Prostate gland (tissue), 2 donors: ENCODE data around the gene RAB3C. TPM values are rescaled to one million over a fixed set of nuclear protein-coding genes. Genes with fewer than 3 reads are reported as not detected.

Experiments
- DNase-seq: peaks from one replicate; pipeline ENCODE4 v3.0.0-alpha.2; 2019; ENCODE audit warnings: low spot score
- H3K27ac ChIP-seq, 2 donors: fragments of 200-600 bp; sonication (generic); 2 replicates each; pipeline ENCODE4 v1.5.1; 2017 to 2019
- H3K27me3 ChIP-seq: fragments of 200-600 bp; sonication (generic); replicated peaks from 2 replicates; pipeline ENCODE4 v1.5.1; 2019; ENCODE audit not compliant: insufficient read depth
- H3K36me3 ChIP-seq, 2 donors: fragments of 200-600 bp; sonication (generic); 1 replicate in 1 of 2; 2 replicates in 1 of 2; pipeline versions ENCODE4 v1.5.1 to v1.8.1; 2017 to 2019
- H3K4me1 ChIP-seq: fragments of 200-600 bp; sonication (generic); replicated peaks from 2 replicates; pipeline ENCODE4 v1.5.1; 2019
- H3K4me3 ChIP-seq, 2 donors: fragments of 200-600 bp; sonication (generic); 2 replicates each; pipeline ENCODE4 v1.5.1; 2017 to 2019
- H3K9me3 ChIP-seq: fragments of 200-600 bp; sonication (generic); 2 replicates; pipeline ENCODE4 v1.5.1; 2017
- CTCF ChIP-seq, 4 experiments: fragments of 200-600 bp in 2 of 4; fragments of 450-650 bp in 2 of 4; sonication (generic) in 2 of 4; IDR thresholded peaks; 1 replicate in 3 of 4; 2 replicates in 1 of 4; pipeline ENCODE4 v1.5.1; 2016 to 2019; ENCODE audit warnings: antibody characterized with exemption in 4 of 4, mild to moderate bottlenecking in 2 of 4, moderate library complexity in 2 of 4
- POLR2A ChIP-seq: fragments of 450-650 bp; IDR thresholded peaks from one replicate; pipeline ENCODE4 v1.6.1; 2016; ENCODE audit warnings: antibody characterized with exemption, mild to moderate bottlenecking
- POLR2AphosphoS5 ChIP-seq: sonication (generic); formaldehyde crosslinking; IDR thresholded peaks from one replicate; pipeline ENCODE4 v1.6.1; 2017; ENCODE audit warnings: antibody characterized with exemption
- WGBS: methylation state at CpG from one replicate; pipeline ENCODE4 v1.1.5; 2018; 5-methylcytosine and 5-hydroxymethylcytosine counted together
- intact Hi-C: fragments of 100-400 bp; cut with DNase I; formaldehyde crosslinking; loops from one replicate; pipeline ENCODE4 v1.14.2; 2022
- total RNA-seq, 2 donors: library from RNA; depleted of rRNA; stranded (reverse); fragments of >200 nt; gene quantifications; one replicate each; pipeline ENCODE4 v1.1.0, GENCODE V29; 2016

Gene RAB3C
- total RNA-seq, 2 donors from 2014 or later: 0.45 TPM; not detected in 1

- TF ChIP-seq POLR2AphosphoS5: no peak
- no peak for TF ChIP-seq POLR2A
- TF ChIP-seq CTCF (IDR thresholded peaks at IDR 0.05): no peak
- Histone ChIP-seq H3K4me3 (no peak overlapping the region), H3K36me3 (no peaks in the 10 kb centered on the region), H3K9me3 (no peaks in the 10 kb centered on the region), H3K27ac (no peak overlapping the region), H3K27me3 (no peaks in the 10 kb centered on the region), H3K4me1 (no peaks in the 10 kb centered on the region)
- intact Hi-C loops: no loop called here
- DNase-seq: no peak
- whole genome bisulfite sequencing: 72% methylated on average over 1 of the region's 1 CpG
Observed at GRCh38 chr5:58617241-58617640, 34.4 kb downstream of the RAB3C start.

- DNase-seq: no peak
- H3K27me3 ChIP-seq: no peaks in the 10 kb centered on the region
- TF ChIP-seq POLR2A: no peak
- no peak for TF ChIP-seq CTCF (IDR thresholded peaks at IDR 0.05)
- no peak for TF ChIP-seq POLR2AphosphoS5
- no peaks in the 10 kb centered on the region for H3K9me3 ChIP-seq
- H3K4me3 ChIP-seq: no peak overlapping the region
- WGBS: 72% methylated on average over 1 of the region's 1 CpG
- intact Hi-C loops: no loop called here
- H3K36me3 ChIP-seq: no peaks in the 10 kb centered on the region
- no peaks in the 10 kb centered on the region for H3K4me1 ChIP-seq
- H3K27ac ChIP-seq: no peak overlapping the region
Observed at GRCh38 chr5:58620336-58620735, 37.5 kb downstream of the RAB3C start.

GRCh38 chr5:58622936-58623871, 40.3 kb downstream of the RAB3C start:
- WGBS: 57% methylated on average over 3 of the region's 3 CpGs
- no peak for TF ChIP-seq POLR2AphosphoS5
- TF ChIP-seq POLR2A: no peak
- no peak for TF ChIP-seq CTCF (IDR thresholded peaks at IDR 0.05)
- Histone ChIP-seq H3K36me3 (no peaks in the 10 kb centered on the region), H3K4me1 (no peaks in the 10 kb centered on the region), H3K27me3 (no peaks in the 10 kb centered on the region), H3K27ac (no peak overlapping the region), H3K4me3 (no peak overlapping the region), H3K9me3 (no peaks in the 10 kb centered on the region)
- intact Hi-C loops: no loop called here
- DNase-seq: no peak

- TF ChIP-seq POLR2AphosphoS5: no peak
- no peak for TF ChIP-seq CTCF (IDR thresholded peaks at IDR 0.05)
- TF ChIP-seq POLR2A: no peak
- Histone ChIP-seq H3K4me3 (no peak overlapping the region), H3K27ac (no peak overlapping the region), H3K4me1 (no peaks in the 10 kb centered on the region), H3K36me3 (no peaks in the 10 kb centered on the region), H3K27me3 (no peaks in the 10 kb centered on the region), H3K9me3 (no peaks in the 10 kb centered on the region)
- 72% methylated on average over 5 of the region's 5 CpGs for WGBS
- intact Hi-C loops: no loop called here
- no peak for DNase-seq
Observed at GRCh38 chr5:58628626-58629025, 45.8 kb downstream of the RAB3C start.
